Measurements from ENCODE around the gene NEDD4L.

DNA sequence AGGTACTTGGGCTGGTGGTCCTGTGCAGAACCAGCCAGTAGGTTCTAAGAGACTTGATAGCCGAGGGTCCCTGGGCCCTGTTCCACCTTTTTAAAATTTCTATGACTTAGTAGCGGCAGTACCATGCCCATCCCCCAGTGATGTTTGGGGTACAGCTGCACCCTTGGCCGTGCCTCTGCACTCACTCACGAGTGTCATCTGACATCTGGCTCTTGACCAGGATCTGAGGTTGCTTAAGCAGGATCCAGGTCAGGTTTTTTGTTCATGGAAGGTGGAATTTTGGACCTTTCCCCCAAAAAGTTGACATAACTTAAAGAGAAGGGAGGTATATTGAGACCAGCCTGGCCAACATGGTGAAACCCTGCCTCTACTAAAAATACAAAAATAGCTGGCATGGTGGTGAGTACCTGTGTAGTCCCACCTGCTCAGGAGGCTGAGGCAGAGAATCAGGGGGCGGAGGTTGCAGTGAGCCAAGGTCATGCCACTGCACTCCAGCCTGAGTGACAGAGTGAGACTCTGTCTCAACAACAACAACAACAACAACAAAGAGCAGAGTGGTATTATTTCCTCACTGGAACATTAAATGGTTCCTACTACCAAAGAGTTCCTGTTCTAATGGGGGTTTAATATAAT lies 163.6 kb downstream of the NEDD4L start:
- TF ChIP-seq, protein P1, sequence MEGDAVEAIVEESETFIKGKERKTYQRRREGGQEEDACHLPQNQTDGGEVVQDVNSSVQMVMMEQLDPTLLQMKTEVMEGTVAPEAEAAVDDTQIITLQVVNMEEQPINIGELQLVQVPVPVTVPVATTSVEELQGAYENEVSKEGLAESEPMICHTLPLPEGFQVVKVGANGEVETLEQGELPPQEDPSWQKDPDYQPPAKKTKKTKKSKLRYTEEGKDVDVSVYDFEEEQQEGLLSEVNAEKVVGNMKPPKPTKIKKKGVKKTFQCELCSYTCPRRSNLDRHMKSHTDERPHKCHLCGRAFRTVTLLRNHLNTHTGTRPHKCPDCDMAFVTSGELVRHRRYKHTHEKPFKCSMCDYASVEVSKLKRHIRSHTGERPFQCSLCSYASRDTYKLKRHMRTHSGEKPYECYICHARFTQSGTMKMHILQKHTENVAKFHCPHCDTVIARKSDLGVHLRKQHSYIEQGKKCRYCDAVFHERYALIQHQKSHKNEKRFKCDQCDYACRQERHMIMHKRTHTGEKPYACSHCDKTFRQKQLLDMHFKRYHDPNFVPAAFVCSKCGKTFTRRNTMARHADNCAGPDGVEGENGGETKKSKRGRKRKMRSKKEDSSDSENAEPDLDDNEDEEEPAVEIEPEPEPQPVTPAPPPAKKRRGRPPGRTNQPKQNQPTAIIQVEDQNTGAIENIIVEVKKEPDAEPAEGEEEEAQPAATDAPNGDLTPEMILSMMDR (IDR thresholded peaks at IDR 0.05): no peak
- TF ChIP-seq POLR2AphosphoS5 (IDR thresholded peaks at IDR 0.05): no peak

Measured in sigmoid colon (tissue), 4 donors.